Epidermal melanocyte (primary cell): ENCODE measurements around the gene GRAP2.

Experiments
- DNase-seq: peaks from one replicate; pipeline ENCODE4 v3.0.0; 2011; ENCODE audit warnings: low spot score; ENCODE audit not compliant: insufficient read length

The GRAP2 gene

GRCh38 chr22:39925273-39925672 lies 24.4 kb downstream of the GRAP2 start:
- no peak for DNase-seq

- no peak for DNase-seq
These were observed 25.2 kb downstream of the GRAP2 start for GRCh38 chr22:39925909-39926679.

GRCh38 chr22:39926753-39927152 lies 25.9 kb downstream of the GRAP2 start:
- no peak for DNase-seq

DNA sequence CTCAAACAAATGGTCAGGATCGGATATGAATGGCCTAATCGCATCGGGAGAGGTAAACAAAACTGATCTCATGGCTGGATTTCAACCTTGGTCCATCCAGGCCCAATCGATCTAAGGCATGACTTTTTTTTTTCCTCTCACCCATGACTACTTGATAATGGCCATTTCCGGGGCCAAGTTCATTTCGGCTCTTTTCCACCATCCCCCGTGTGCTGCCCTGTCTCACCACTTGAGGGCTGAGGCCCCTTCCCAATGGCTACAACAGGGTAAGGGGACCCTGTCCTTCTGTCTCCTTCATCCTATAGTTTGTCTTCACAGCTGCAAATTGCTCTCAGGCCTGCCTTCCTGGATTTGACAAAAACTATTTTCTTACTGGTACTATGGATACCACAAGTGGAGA lies 26.7 kb downstream of the GRAP2 start:
- no peak for DNase-seq

- no peak for DNase-seq
These were observed 27.9 kb downstream of the GRAP2 start for GRCh38 chr22:39928536-39929520.

DNA sequence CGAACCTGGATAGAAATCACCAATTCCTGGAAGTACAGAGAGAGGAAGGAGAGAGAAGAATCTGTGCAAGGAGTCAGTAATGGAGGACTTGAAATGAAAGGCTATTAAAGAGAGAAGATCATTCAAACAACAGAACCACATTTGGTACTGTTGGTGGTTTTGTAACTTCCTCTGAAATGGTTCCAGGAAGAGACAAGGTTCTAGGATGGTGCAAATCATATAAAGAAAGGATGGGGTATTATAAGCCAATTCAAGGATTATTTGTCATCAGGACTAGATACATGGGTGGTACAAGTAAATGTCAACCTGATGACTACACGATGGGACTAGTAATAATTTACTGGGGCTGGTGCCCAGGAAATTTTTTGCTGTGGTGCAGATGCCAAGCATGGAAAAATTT lies 30.4 kb downstream of the GRAP2 start:
- no peak for DNase-seq

DNA sequence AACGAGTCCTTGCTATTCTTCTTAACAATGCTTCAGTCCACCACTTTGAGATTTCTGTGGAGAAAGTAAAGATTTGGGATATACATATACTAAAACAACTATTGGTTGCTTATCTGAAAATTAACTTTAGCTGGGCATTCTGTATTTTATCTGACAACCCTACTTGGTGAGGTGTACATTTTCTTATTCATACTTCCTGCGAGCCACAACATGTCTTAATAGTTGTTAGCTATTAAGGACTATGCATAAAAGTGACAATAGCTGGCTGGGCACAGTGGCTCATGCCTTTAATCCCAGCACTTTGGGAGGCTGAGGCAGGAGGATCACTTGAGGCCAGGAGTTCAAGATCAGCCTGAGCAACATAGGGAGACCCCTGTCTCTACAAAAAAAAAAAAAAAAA lies 31.3 kb downstream of the GRAP2 start:
- DNase-seq, result no peak

- DNase-seq, result no peak
These were observed 32.2 kb downstream of the GRAP2 start for GRCh38 chr22:39932918-39933649.

DNA sequence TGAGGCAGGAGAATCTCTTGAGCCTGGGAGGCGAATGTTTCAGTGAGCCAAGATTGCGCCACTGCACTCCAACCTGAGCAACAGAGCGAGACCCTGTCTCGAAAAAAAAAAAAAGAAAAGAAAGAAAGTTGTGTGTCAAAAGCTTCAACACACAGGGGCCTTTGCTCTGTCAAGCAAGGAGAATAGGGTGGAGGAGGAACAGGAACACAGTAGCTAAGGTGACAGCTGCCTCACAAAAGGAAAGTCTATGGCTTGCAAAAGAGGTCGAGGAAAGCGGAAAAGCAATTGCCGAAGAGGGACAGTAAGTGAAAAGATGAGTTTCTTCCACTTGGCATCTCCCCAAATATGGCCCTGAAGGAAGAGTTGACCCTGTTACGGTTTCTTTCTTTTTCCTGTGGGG lies 32.9 kb downstream of the GRAP2 start:
- DNase-seq, result no peak

GRCh38 chr22:39935116-39935515 lies 34.2 kb downstream of the GRAP2 start:
- no peak for DNase-seq

DNA sequence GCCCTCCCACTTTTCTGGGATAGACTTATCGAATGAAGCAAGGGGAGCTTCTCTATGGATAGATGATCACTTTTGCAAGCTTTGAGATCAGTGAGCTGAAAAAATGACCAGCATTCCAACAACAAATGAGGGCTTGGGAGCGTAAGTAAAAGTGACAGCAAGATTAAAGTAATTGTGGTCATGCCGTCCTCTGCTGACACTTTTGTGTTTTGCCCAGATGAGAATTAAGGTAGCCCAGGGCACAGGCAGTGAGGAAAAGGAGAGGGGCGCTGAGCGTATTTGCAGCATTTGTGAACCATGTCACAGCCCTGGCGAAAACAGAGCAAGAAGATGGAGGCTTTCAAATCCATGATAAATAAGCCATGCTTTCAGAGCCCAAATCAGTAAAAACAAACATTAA lies 34.7 kb downstream of the GRAP2 start:
- no peak for DNase-seq

DNA sequence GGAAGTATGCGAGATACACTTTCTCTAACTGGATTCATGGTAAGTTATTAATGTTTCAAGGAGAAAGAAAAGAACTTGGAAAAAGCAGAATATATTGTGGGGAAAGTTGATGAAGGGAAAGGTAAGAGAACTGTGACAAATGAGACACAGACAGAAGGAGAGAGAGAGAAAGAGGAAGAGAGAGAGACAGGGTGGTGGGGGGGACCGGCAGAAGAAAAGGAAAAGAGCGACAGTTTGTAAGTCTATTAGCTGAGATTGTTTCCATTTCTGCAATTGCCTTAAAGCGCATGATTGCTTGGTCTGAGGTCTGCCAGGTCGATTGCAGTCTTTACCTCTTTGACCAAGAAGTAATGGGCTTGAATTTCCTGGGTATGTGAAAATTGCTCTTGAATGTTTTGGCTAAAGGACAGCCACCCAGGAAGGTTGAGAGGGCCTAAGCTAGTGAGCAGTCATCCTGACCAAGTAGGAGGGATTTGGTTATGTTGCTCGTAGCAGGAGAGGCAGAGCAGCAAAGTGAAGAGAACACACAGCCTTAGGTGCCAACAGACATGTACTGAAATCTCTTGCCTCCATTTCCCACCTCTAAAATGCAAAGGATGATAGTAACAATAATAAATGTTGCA lies 35.8 kb downstream of the GRAP2 start:
- no peak for DNase-seq

- no peak for DNase-seq
These were observed 37.0 kb downstream of the GRAP2 start for GRCh38 chr22:39937906-39938305.

DNA sequence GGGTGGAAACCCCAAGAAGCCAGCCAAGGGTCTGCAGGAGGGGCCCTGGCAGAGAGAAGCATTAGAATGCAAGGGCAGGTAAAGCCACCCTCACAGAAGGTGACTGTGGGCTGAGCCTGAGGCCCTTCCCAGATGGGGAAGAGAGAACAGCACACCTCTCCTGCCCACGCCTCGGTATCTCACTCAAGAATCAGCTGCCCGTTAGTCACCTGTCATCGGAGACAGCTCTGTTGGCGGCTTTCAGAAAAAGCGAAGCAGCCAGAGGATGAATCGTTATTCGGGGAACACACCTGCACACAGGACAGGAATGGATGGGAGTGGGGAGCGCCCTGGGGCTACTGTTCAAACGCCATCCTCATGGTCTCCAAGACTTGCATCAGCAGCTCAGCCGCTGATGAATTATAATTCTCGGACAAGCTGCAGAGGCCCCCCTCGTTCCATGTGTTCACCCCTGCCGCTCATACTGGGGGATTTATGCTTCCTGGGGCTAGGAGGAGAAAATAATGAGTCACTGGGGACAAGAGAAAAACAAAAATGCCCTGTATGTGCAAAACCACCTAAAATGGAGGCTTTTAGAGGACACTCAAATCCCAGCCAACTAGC lies 37.7 kb downstream of the GRAP2 start:
- DNase-seq, result no peak

- DNase-seq, result no peak
These were observed 38.9 kb downstream of the GRAP2 start for GRCh38 chr22:39939830-39940229.

GRCh38 chr22:39940757-39941305 lies 39.9 kb downstream of the GRAP2 start:
- no peak for DNase-seq

GRCh38 chr22:39941601-39942000 lies 40.7 kb downstream of the GRAP2 start:
- DNase-seq, result no peak

DNA sequence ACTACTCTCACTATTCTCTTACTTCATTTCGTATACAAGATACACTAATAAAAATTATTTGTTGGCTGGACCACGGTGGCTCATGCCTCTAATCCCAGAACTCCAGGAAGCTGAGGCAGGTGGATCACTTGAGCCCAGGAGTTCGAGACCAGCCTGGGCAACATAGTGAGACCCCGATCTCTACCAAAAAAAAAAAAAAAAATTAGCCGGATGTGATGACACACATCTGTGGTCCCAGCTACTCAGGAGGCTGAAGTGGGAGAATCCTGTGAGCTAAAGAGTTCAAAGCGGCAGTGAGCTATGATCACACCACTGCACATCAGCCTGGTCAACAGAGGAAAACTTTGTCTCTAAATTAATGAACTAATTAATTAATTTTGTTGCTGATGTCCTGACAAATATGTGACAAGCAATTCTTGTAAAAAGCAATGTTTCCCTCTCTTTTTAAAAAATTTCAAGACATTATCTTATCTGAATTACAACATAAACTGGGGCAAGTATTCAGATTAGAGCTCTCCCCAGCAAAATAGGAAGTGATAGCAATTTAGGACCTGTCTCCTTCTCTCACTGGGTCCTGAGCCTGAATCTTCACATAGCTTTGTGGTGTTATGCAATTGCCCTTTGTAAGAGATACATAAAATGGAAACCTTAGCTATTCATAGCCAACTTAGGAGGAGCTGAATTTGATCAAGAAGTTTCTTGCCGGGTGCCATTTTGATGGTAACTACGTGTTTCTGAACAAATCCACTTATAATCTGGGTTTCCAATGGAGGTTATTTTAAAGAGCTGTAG lies 41.8 kb downstream of the GRAP2 start:
- no peak for DNase-seq

DNA sequence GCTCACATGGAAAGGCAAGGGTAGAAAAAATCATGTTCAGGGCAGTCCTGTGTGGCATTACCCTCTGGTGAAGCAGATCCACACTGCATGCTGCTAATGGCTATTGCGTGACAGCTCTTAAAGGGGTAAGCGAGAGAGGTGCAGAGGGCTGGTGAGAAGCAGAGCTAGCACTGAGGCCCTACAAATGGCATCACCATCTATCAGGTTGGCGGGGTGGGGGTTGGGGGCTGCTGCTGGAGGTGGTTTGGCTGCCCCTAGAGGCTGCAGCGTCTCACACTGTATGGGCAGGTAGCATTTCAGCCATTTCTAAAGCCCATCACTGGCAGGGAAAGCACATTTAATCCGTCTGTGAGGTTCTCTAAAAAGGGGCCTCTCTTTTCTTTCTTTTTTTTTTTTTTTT lies 42.5 kb downstream of the GRAP2 start:
- no peak for DNase-seq
